IMR-90 (cell line): ENCODE measurements around the gene ZNFX1. TPM values are rescaled to one million over a fixed set of nuclear protein-coding genes. Genes with fewer than 3 reads are reported as not detected.

Experiments used
- ATAC-seq: fragments of 200-7000 bp; cut with Tn5 transposase; 2 replicates; pipeline ENCODE4 v1.9.1; 2020; ENCODE audit warnings: low read depth, mild to moderate bottlenecking, moderate library complexity
- BruUV-seq: library from RNA; stranded (reverse); fragments of 400-500 nt; replicated peaks from 2 replicates; lab custom pipeline; 2021; lab: Mats Ljungman, UMichigan
- CTCF ChIA-PET: fragments of 300-600 bp; formaldehyde crosslinking; extraction: SDS; loops from one replicate; lab custom pipeline; 2021; ENCODE audit warnings: antibody characterized with exemption; lab: Yijun Ruan, JAX
- POLR2A ChIA-PET: fragments of 300-600 bp; sonication (Branson Sonifier 250); formaldehyde crosslinking; loops from one replicate; lab custom pipeline; 2022; ENCODE audit warnings: antibody characterized with exemption; ENCODE audit not compliant: unreplicated experiment; lab: Charles Lee
- DNase-seq: peaks from one replicate; pipeline ENCODE4 v3.0.0; 2013
- H2AFZ ChIP-seq: replicated peaks from 2 replicates; pipeline ENCODE3; 2013; ENCODE audit warnings: low read length, mild to moderate bottlenecking; ENCODE audit not compliant: poor library complexity
- H2AK5ac ChIP-seq: 2 replicates; pipeline ENCODE4 v1.6.1; 2013; ENCODE audit warnings: low read depth, low read length, inconsistent platforms
- H2AK9ac ChIP-seq: replicated peaks from 2 replicates; pipeline ENCODE3; 2013; ENCODE audit warnings: mild to moderate bottlenecking, low read depth, low read length, moderate library complexity; ENCODE audit not compliant: poor library complexity
- H2BK120ac ChIP-seq: 2 replicates; pipeline ENCODE4 v1.6.1; 2013; ENCODE audit warnings: low read depth, low read length, inconsistent platforms
- H2BK15ac ChIP-seq: 3 replicates; pipeline ENCODE4 v1.6.1; 2013; ENCODE audit warnings: low read depth, low read length, inconsistent platforms
- H2BK20ac ChIP-seq: 2 replicates; pipeline ENCODE4 v1.6.1; 2013; ENCODE audit warnings: low read depth, mild to moderate bottlenecking, inconsistent platforms, low read length, moderate library complexity
- H2BK5ac ChIP-seq: 2 replicates; pipeline ENCODE4 v1.6.1; 2013; ENCODE audit warnings: mild to moderate bottlenecking, low read depth, low read length, inconsistent platforms; ENCODE audit not compliant: poor library complexity, severe bottlenecking
- H3K14ac ChIP-seq: replicated peaks from 2 replicates; pipeline ENCODE4 v1.6.1; 2013; ENCODE audit warnings: low read depth, low read length, inconsistent platforms
- H3K18ac ChIP-seq: 2 replicates; pipeline ENCODE4 v1.6.1; 2013; ENCODE audit warnings: low read depth, low read length, control low read depth
- H3K23ac ChIP-seq: 2 replicates; pipeline ENCODE4 v1.6.1; 2013; ENCODE audit warnings: low read depth, low read length, inconsistent platforms
- H3K27ac ChIP-seq: 2 replicates; pipeline ENCODE4 v1.5.1; 2013; ENCODE audit warnings: mild to moderate bottlenecking, control low read depth, low read length; ENCODE audit not compliant: insufficient read depth
- H3K27me3 ChIP-seq: 2 replicates; pipeline ENCODE4 v1.6.1; 2013; ENCODE audit warnings: low read length; ENCODE audit not compliant: control insufficient read depth, insufficient read depth
- H3K36me3 ChIP-seq: 2 replicates; pipeline ENCODE4 v1.6.1; 2013; ENCODE audit warnings: low read length, mixed read lengths; ENCODE audit not compliant: control insufficient read depth, insufficient read depth
- H3K4ac ChIP-seq: 2 replicates; pipeline ENCODE4 v1.6.1; 2013; ENCODE audit warnings: low read depth, low read length, inconsistent platforms
- H3K4me1 ChIP-seq: 2 replicates; pipeline ENCODE4 v1.6.1; 2013; ENCODE audit warnings: low read length, mixed read lengths; ENCODE audit not compliant: control insufficient read depth, insufficient read depth
- H3K4me2 ChIP-seq: 2 replicates; pipeline ENCODE4 v1.6.1; 2013; ENCODE audit warnings: low read depth, mild to moderate bottlenecking, control low read depth, low read length, moderate library complexity
- H3K4me3 ChIP-seq: 2 replicates; pipeline ENCODE4 v1.5.1; 2013; ENCODE audit warnings: low read depth, mild to moderate bottlenecking, control low read depth, low read length, moderate library complexity; ENCODE audit not compliant: insufficient read depth
- H3K56ac ChIP-seq: 2 replicates; pipeline ENCODE4 v1.6.1; 2013; ENCODE audit warnings: low read length, inconsistent platforms; ENCODE audit not compliant: insufficient read depth; ENCODE audit errors: extremely low read depth
- H3K79me1 ChIP-seq, 2 experiments: 2 replicates each; pipeline ENCODE4 v1.6.1; 2013; ENCODE audit warnings: low read length in 2 of 2, inconsistent platforms in 1 of 2, low read depth in 1 of 2
- H3K9ac ChIP-seq: 2 replicates; pipeline ENCODE4 v1.6.1; 2013; ENCODE audit warnings: low read depth, low read length, control low read depth
- H3K9me1 ChIP-seq: 2 replicates; pipeline ENCODE4 v1.6.1; 2013; ENCODE audit warnings: low read length, inconsistent platforms; ENCODE audit not compliant: insufficient read depth
- H3K9me3 ChIP-seq: 2 replicates; pipeline ENCODE4 v1.6.1; 2013; ENCODE audit warnings: low read length; ENCODE audit not compliant: control insufficient read depth, insufficient read depth
- H4K20me1 ChIP-seq: 2 replicates; pipeline ENCODE4 v1.6.1; 2013; ENCODE audit warnings: low read length, inconsistent platforms; ENCODE audit not compliant: insufficient read depth
- H4K5ac ChIP-seq: 2 replicates; pipeline ENCODE4 v1.6.1; 2013; ENCODE audit warnings: mild to moderate bottlenecking, low read depth, low read length, control low read depth
- H4K8ac ChIP-seq, 2 experiments: 2 replicates each; pipeline ENCODE4 v1.6.1; 2013; ENCODE audit warnings: low read depth in 2 of 2, low read length in 2 of 2, control low read depth in 1 of 2, inconsistent platforms in 1 of 2
- H4K91ac ChIP-seq: 2 replicates; pipeline ENCODE4 v1.6.1; 2013; ENCODE audit warnings: low read depth, low read length, inconsistent platforms; ENCODE audit not compliant: insufficient read depth
- CEBPB ChIP-seq: IDR thresholded peaks from 2 replicates; pipeline ENCODE4 v1.6.1; 2012; ENCODE audit warnings: low read depth, low read length, improper control_type of control experiment
- MAFK ChIP-seq: IDR thresholded peaks from 2 replicates; pipeline ENCODE4 v1.6.1; 2012; ENCODE audit warnings: low read depth, low read length, improper control_type of control experiment
- NFE2L2 ChIP-seq: fragments of 150-350 bp; IDR thresholded peaks from 2 replicates; pipeline ENCODE4 v1.6.1; 2016; ENCODE audit warnings: low read depth, mild to moderate bottlenecking, low read length
- RAD21 ChIP-seq: IDR thresholded peaks from 2 replicates; pipeline ENCODE4 v1.6.1; 2012; ENCODE audit warnings: low read length, improper control_type of control experiment
- RFX5 ChIP-seq: IDR thresholded peaks from 2 replicates; pipeline ENCODE4 v1.8.0; 2012; ENCODE audit warnings: low read depth, mild to moderate bottlenecking, low read length, moderate library complexity
- SMC3 ChIP-seq: fragments of 150-350 bp; IDR thresholded peaks from 2 replicates; pipeline ENCODE4 v1.6.1; 2016; ENCODE audit warnings: low read depth, mild to moderate bottlenecking, antibody characterized with exemption, low read length, moderate library complexity
- WGBS, 2 experiments: methylation state at CpG; one replicate each; pipeline versions ENCODE4 v1.1.5 to v1.1.7; 2013; ENCODE audit warnings: missing lambda C conversion rate in 2 of 2; ENCODE audit not compliant: insufficient read length in 1 of 2; ENCODE audit errors: extremely low coverage in 2 of 2; 5-methylcytosine and 5-hydroxymethylcytosine counted together
- dilution Hi-C: fragments of 300-500 bp; cut with HindIII; formaldehyde crosslinking; loops from one replicate; pipeline ENCODE4 v1.14.3; 2018; ENCODE audit warnings: low sequenced_read_pairs; ENCODE audit not compliant: unreplicated experiment
- in situ Hi-C: fragments of 300-500 bp; cut with MboI; formaldehyde crosslinking; loops from 3 replicates; pipeline ENCODE4 v1.14.3; 2019; ENCODE audit warnings: low sequenced_read_pairs, inconsistent platforms, mixed read lengths
- intact Hi-C: fragments of 100-400 bp; cut with micrococcal nuclease; formaldehyde crosslinking; loops from 2 replicates; pipeline ENCODE4 v1.10.0; 2022
- polyA plus RNA-seq, 3 experiments: library from polyadenylated mRNA; depleted of rRNA; stranded (reverse); fragments of >200 nt; gene quantifications; 2 replicates each; pipeline ENCODE4 v1.2.3, GENCODE V29; 2012; ENCODE audit warnings: low replicate concordance in 1 of 3
- total RNA-seq: library from RNA; depleted of rRNA; stranded (reverse); fragments of >200 nt; gene quantifications from 2 replicates; pipeline ENCODE4 v1.2.3, GENCODE V29; 2012
- TF ChIP-seq, protein P1 (sequence below): fragments of 150-350 bp; IDR thresholded peaks from 2 replicates; pipeline ENCODE4 v1.6.1; 2016; ENCODE audit warnings: low read depth, mild to moderate bottlenecking, low read length, moderate library complexity, borderline replicate concordance
- TF ChIP-seq, protein P2 (sequence below): conservative IDR thresholded peaks from 2 replicates; pipeline ENCODE4 v1.5.1; 2012; ENCODE audit warnings: mild to moderate bottlenecking, low read depth, low read length, improper control_type of control experiment

The ZNFX1 gene
- total and polyA plus RNA-seq, 2 of the 4 experiments (the other 2 are of a cell fraction), result 10.9 to 60.9 TPM

- H2AK5ac ChIP-seq, result no peak overlapping the region
- in situ Hi-C loops, result no loop called here
- no peak overlapping the region for H3K4me2 ChIP-seq
- BruUV-seq, result no TSS peak
- no peaks in the 10 kb centered on the region for H3K9me3 ChIP-seq
- no peak overlapping the region for H2BK15ac ChIP-seq
- no peak overlapping the region for H4K5ac ChIP-seq
- H3K4ac ChIP-seq, result no peak overlapping the region
- no peak overlapping the region for H3K18ac ChIP-seq
- no CpG with 5 or more reads among the region's 9 CpGs for WGBS, 2 experiments
- DNase-seq, result no peak
- no peaks in the 10 kb centered on the region for H3K27me3 ChIP-seq
- H3K4me1 ChIP-seq, result no peaks in the 10 kb centered on the region
- H2BK5ac ChIP-seq, result no peak overlapping the region
- H3K9me1 ChIP-seq, result no peaks in the 10 kb centered on the region
- dilution Hi-C loops, result no loop called here
- no peaks in the 10 kb centered on the region for H3K79me1 ChIP-seq
- no peak overlapping the region for H4K8ac ChIP-seq
- no peak overlapping the region for H4K91ac ChIP-seq
- H3K23ac ChIP-seq, result no peak overlapping the region
- H2AK9ac ChIP-seq, result no peak overlapping the region
- H4K20me1 ChIP-seq, result no peaks in the 10 kb centered on the region
- no peak overlapping the region for H3K56ac ChIP-seq
- no peak overlapping the region for H2BK120ac ChIP-seq
- H3K27ac ChIP-seq, result no peak overlapping the region
- H2BK20ac ChIP-seq, result no peak overlapping the region
- ChIA-PET CTCF (interaction anchor here (0.6 kb wide), 1 partner anchor 8 kb away, joined by 3 read pairs; no protein-coding TSS in a partner anchor), POLR2A (no interaction called here)
- no peak overlapping the region for H2AFZ ChIP-seq
- H3K9ac ChIP-seq, result no peak overlapping the region
- H3K36me3 ChIP-seq, result no peaks in the 10 kb centered on the region
- intact Hi-C loops, result no loop called here
- H3K14ac ChIP-seq, result no peak overlapping the region
- TF ChIP-seq MAFK, result no peak
- TF ChIP-seq, protein P1, sequence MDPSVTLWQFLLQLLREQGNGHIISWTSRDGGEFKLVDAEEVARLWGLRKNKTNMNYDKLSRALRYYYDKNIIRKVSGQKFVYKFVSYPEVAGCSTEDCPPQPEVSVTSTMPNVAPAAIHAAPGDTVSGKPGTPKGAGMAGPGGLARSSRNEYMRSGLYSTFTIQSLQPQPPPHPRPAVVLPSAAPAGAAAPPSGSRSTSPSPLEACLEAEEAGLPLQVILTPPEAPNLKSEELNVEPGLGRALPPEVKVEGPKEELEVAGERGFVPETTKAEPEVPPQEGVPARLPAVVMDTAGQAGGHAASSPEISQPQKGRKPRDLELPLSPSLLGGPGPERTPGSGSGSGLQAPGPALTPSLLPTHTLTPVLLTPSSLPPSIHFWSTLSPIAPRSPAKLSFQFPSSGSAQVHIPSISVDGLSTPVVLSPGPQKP, result no peak
- no peak for TF ChIP-seq RAD21
- TF ChIP-seq SMC3, result no peak
- TF ChIP-seq RFX5, result no peak
- TF ChIP-seq NFE2L2, result no peak
- TF ChIP-seq, protein P2, sequence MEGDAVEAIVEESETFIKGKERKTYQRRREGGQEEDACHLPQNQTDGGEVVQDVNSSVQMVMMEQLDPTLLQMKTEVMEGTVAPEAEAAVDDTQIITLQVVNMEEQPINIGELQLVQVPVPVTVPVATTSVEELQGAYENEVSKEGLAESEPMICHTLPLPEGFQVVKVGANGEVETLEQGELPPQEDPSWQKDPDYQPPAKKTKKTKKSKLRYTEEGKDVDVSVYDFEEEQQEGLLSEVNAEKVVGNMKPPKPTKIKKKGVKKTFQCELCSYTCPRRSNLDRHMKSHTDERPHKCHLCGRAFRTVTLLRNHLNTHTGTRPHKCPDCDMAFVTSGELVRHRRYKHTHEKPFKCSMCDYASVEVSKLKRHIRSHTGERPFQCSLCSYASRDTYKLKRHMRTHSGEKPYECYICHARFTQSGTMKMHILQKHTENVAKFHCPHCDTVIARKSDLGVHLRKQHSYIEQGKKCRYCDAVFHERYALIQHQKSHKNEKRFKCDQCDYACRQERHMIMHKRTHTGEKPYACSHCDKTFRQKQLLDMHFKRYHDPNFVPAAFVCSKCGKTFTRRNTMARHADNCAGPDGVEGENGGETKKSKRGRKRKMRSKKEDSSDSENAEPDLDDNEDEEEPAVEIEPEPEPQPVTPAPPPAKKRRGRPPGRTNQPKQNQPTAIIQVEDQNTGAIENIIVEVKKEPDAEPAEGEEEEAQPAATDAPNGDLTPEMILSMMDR, result no peak
- no peak for TF ChIP-seq CEBPB
- no peak for ATAC-seq
- no peak overlapping the region for H3K4me3 ChIP-seq
These were observed 74.1 kb downstream of the ZNFX1 start for GRCh38 chr20:49203746-49204145.
